ENCODE results near the gene TTLL12. TPM values are rescaled to one million over a fixed set of nuclear protein-coding genes. Genes with fewer than 3 reads are reported as not detected.

Gene TTLL12
- total and polyA plus RNA-seq, 2 of the 8 experiments (the other 6 are each of a cell fraction or from before 2014, with no cell fraction given), result 101 to 124 TPM

GRCh38 chr22:43171019-43171491 is 15.9 kb downstream of the TTLL12 start (continued):
- TF ChIP-seq MAFK (IDR thresholded peaks at IDR 0.05; ENCODE audit: low read depth, low read length), result no peak
- TF ChIP-seq EZH2 (IDR thresholded peaks at IDR 0.05; ENCODE audit: low read depth, low read length, severe bottlenecking), result no peak
- no peak for TF ChIP-seq CTBP2 (IDR thresholded peaks at IDR 0.05; ENCODE audit: borderline replicate concordance, insufficient read depth, insufficient read length, low read length)
- TF ChIP-seq SRF (IDR thresholded peaks at IDR 0.05; ENCODE audit: low read depth, low read length), result no peak
- no peak for TF ChIP-seq SUZ12 (IDR thresholded peaks at IDR 0.05; ENCODE audit: low read length)
- no peak for TF ChIP-seq TAF1 (IDR thresholded peaks at IDR 0.05; ENCODE audit: low read depth, low read length)
- no peak for TF ChIP-seq SIX5 (IDR thresholded peaks at IDR 0.05; ENCODE audit: low read depth, low read length)
